Prostate gland (tissue), 2 donors: Measurements from ENCODE around the gene LCN9. TPM values are rescaled to one million over a fixed set of nuclear protein-coding genes. Genes with fewer than 3 reads are reported as not detected.

Experiments
- DNase-seq: peaks from one replicate; pipeline ENCODE4 v3.0.0-alpha.2; 2019; ENCODE audit warnings: low spot score
- H3K27ac ChIP-seq, 2 donors: fragments of 200-600 bp; sonication (generic); 2 replicates each; pipeline ENCODE4 v1.5.1; 2017 to 2019
- H3K27me3 ChIP-seq: fragments of 200-600 bp; sonication (generic); replicated peaks from 2 replicates; pipeline ENCODE4 v1.5.1; 2019; ENCODE audit not compliant: insufficient read depth
- H3K36me3 ChIP-seq, 2 donors: fragments of 200-600 bp; sonication (generic); 1 replicate in 1 of 2; 2 replicates in 1 of 2; pipeline versions ENCODE4 v1.5.1 to v1.8.1; 2017 to 2019
- H3K4me1 ChIP-seq: fragments of 200-600 bp; sonication (generic); replicated peaks from 2 replicates; pipeline ENCODE4 v1.5.1; 2019
- H3K4me3 ChIP-seq, 2 donors: fragments of 200-600 bp; sonication (generic); 2 replicates each; pipeline ENCODE4 v1.5.1; 2017 to 2019
- H3K9me3 ChIP-seq: fragments of 200-600 bp; sonication (generic); 2 replicates; pipeline ENCODE4 v1.5.1; 2017
- CTCF ChIP-seq, 4 experiments: fragments of 200-600 bp in 2 of 4; fragments of 450-650 bp in 2 of 4; sonication (generic) in 2 of 4; IDR thresholded peaks; 1 replicate in 3 of 4; 2 replicates in 1 of 4; pipeline ENCODE4 v1.5.1; 2016 to 2019; ENCODE audit warnings: antibody characterized with exemption in 4 of 4, mild to moderate bottlenecking in 2 of 4, moderate library complexity in 2 of 4
- POLR2A ChIP-seq: fragments of 450-650 bp; IDR thresholded peaks from one replicate; pipeline ENCODE4 v1.6.1; 2016; ENCODE audit warnings: antibody characterized with exemption, mild to moderate bottlenecking
- POLR2AphosphoS5 ChIP-seq: sonication (generic); formaldehyde crosslinking; IDR thresholded peaks from one replicate; pipeline ENCODE4 v1.6.1; 2017; ENCODE audit warnings: antibody characterized with exemption
- WGBS: methylation state at CpG from one replicate; pipeline ENCODE4 v1.1.5; 2018; 5-methylcytosine and 5-hydroxymethylcytosine counted together
- intact Hi-C: fragments of 100-400 bp; cut with DNase I; formaldehyde crosslinking; loops from one replicate; pipeline ENCODE4 v1.14.2; 2022
- total RNA-seq, 2 donors: library from RNA; depleted of rRNA; stranded (reverse); fragments of >200 nt; gene quantifications; one replicate each; pipeline ENCODE4 v1.1.0, GENCODE V29; 2016

Gene LCN9
- total RNA-seq, 2 donors from 2014 or later = not detected

GRCh38 chr9:135716045-135716444 lies 52.9 kb downstream of the LCN9 start:
- Histone ChIP-seq H3K4me1 (no peaks in the 10 kb centered on the region), H3K9me3 (no peaks in the 10 kb centered on the region), H3K27me3 (peaks cover 24% of the 10 kb centered on the region), H3K4me3 (no peak overlapping the region), H3K27ac (no peak overlapping the region), H3K36me3 (no peaks in the 10 kb centered on the region)
- TF ChIP-seq CTCF (IDR thresholded peaks at IDR 0.05) (no peak), POLR2A (no peak), POLR2AphosphoS5 (no peak)
- WGBS = 84% methylated on average over 11 of the region's 11 CpGs
- intact Hi-C loops = no loop called here
- DNase-seq = no peak

Other genes with a start within 250 kb of the LCN9 start
- 10 to 100 TPM; 15.3 to 41.9 TPM for gene PPP1R26, start 183.5 kb upstream of the LCN9 start, total RNA-seq
- 10 to 100 TPM; 55.6 to 55.9 TPM for gene MRPS2, start 162.6 kb upstream of the LCN9 start, total RNA-seq
- gene LCN1, start 141.9 kb upstream of the LCN9 start, total RNA-seq = not detected
- gene OBP2A, start 117.2 kb upstream of the LCN9 start, total RNA-seq = 10 to 100 TPM in 1 of 2 donors, not detected in 1; 19.7 TPM
- gene PAEP, start 101.6 kb upstream of the LCN9 start, total RNA-seq = 1 to 10 TPM in 1 of 2 donors, not detected in 1; 3.0 TPM
- not detected for gene GLT6D1, start 23.8 kb upstream of the LCN9 start, total RNA-seq
- gene SOHLH1, start 36.2 kb downstream of the LCN9 start, total RNA-seq = 10 to 100 TPM in 1 of 2 donors, not detected in 1; 16.8 TPM
- 1 to 10 TPM in 1 of 2 donors, under 1 TPM in 1; 0.09 to 3.0 TPM for gene KCNT1, start 38.9 kb downstream of the LCN9 start, total RNA-seq
- gene CAMSAP1, start 244.2 kb downstream of the LCN9 start, total RNA-seq = 10 to 100 TPM; 28.3 to 86.6 TPM